GM21515 (cell line): ENCODE data around the gene ACOX2.
A peak's percentile ranks its signal among the peaks of the same experiment; 100 is the strongest.

Experiments
- ATAC-seq: cut with Tn5 transposase; IDR thresholded peaks from one replicate; pipeline ENCODE4 v1.9.1; 2021; ENCODE audit not compliant: unreplicated experiment

The ACOX2 gene

DNA sequence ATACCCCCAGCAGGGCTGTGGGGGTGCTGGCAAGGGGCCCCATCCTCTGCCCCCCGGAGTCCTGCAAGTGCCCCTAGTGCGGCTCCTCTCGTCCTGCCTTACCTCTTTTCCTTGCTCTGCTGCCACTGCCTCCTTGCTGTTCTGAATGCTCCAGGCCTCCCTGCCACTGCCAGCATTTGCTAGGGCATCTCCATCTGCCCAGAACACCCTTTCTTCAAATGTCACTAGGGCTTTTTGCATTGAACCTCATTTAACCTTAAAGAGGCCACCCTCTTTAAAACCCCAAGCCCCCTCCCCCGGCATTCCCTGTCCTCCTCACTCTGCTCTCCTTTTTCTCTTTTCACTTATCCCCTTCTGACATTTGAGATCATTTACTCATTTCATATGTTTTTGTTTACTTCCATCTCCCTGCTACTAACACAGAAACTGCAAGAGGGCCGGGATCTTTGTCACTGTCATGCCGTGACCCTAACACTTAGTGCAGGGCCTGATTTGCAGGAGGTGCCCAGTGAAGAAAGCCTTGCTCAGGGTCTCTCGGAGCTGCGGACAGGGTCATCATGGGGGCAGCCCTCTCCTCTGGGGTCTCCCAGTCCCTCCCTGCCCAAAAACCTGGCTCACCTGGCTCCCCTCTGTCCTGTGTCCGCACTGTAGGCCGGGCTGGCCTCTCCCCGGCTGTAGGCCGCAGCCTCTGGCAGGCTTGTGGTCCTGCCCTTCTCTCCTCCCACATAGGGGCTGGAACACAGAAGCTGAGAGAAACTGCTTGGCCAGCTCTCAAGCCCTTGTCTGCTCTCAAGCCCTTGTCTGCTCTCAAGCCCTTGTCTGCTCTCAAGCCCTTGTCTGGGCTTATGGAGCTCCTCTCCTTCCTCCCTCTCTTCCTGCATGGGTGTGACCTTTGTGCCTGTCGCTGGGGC lies at the start of gene ACOX2:
TSS of gene ACOX2 (minus strand) at position 690 of the 911 bp plus-strand sequence. CDS start 2,084 bp downstream, outside the sequence.
- ATAC-seq, result no peak

DNA sequence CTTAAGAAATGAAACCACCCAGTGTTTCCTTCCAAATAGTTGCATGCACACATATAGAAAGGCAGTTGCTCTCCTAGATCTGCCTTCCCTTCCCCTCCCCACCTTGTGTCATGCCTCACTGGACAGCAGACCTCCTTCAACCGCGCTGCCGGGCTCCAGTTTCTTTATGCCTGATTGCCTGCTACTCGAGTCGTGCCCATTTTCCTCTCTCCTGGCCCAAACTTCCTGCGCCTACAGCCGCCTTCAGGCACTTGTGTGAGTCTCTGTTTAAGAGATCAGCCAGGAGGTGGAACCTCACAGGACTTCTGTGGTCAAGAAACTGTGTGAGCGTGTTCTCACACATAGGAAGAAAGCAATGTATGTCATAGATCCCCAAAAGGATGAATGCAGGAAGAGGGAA lies 49.0 kb upstream of the ACOX2 start:
- ATAC-seq, result no peak

DNA sequence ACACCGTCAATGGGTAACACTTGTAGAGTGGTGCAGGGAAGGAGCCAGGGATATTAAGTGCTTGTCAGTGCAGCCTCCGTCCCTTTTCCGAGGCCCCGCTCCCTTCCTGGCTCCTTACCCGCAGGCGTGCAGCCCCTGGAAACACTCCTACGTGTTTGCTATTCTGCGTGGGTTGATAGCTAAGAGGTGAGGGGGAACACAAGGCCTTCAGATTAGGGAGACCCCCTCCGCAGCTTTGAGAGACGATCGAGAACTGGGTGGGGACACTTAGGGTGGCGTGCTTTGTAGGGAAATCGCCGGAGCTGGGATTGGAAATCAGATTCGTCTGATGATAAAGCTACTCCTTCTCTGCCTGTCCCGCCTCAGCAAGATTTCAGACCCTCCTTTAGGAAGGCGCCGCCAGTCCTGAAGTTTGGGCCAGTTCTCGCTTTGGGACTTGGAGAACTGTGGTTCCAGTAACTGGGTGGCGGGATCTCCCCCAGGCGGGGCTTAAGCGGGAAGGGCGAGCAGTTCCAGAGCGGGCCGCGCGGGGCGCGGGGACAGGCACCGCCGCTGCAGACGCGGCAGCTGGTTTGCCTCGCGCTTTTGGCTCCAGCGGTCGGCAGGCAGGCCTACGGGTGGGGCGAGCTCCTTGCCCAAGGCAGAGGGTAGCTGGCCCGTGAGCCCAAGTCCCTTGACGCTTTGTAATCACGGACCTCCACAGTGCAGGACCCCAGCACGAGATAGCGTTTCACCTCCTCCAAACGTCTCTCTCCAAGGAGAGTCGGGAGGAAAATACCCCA lies 48.2 kb upstream of the ACOX2 start:
- peak; percentile 82 for ATAC-seq

DNA sequence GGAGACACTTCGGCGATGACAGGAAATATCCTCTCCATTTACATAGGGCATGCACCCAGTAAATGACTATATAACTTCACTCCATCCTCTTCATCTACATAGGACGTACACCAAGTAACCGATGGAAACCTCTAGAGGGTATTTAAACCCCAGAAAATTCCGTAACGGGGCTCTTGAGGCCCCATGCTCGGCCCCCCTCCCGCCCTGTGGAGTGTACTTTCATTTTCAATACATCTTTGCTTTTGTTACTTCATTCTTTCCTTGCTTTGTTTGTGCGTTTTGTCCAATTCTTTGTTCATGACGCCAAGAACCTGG lies 47.7 kb upstream of the ACOX2 start:
- ATAC-seq, result no peak

DNA sequence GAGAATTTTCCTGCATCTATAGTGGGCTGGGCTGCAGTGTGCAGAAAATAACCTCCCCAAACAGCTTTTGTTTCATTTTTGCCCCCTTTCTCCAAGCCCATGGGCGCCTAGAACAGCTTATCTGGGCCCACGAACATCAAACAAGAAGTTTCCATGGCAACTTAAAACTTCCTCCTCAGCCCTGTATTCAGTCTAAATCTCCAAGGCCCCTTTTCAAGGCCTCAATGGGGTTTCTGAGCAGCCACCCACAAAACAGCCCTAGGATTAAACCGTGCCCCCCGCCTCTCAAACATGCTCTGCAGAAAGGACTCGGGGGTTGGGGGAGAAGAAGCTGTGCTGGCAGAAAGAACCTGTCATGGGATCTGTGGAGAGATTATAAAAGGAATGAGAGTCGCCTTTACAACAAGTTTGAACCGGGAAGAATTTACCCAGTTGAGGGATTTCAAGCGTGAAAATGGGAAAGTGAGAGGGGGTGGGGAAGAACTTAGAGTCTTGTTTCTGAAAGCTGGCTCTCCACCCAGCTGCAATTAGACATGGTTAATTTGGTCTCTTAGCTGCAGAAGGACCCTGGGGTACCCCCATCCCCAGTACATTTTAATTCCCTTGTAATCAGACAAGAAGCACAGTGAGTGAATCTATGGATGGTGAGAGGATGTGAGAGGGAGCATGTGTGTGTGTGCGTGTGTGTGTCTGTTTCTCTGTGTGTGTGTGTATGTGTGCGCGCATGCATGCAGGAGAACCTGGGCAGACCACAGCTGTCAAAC lies 44.5 kb upstream of the ACOX2 start:
- no peak for ATAC-seq

DNA sequence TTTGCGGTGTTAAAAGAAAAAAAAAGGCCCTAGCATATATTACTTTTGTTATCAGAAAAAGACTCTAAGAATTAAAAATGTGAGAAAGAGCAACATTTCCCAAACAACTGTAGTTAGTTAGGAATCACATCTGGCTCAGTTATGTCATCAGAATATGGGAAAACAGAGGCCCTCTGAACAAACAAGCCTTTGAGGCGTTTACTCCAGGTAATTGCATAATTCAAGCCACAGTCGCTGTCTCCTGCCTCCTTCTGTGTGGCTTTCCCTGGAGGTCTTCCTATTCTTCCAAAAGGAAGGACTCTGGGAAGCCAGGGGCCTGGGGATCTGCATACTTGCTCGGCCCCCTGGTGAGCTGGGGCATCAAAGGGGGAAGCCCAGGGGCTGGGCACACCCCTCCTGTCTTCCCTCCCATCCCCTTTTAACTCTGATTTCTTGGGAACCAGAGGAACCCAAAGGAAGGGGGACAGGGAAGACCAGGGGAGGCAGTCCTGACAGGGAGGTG lies 43.9 kb upstream of the ACOX2 start:
- no peak for ATAC-seq

DNA sequence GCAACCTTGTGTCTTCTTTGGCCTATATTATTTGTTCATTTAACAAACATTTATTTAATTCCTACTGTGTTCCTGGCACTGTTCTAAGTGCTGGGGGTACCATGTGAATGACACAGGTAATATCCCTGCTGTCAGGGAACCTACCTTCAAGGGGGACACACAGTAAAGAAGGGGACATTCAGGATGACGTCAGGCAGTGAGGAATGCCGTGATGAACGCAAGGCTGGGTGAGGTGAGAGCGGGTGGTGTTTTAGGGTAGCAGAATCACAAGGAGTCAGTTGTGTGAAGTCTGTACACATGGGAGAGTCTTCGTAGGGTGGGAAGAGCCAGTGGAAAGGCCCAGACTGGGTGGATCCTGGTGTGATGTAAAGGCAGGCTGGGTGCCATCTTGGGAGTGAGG lies 41.9 kb upstream of the ACOX2 start:
- no peak for ATAC-seq

DNA sequence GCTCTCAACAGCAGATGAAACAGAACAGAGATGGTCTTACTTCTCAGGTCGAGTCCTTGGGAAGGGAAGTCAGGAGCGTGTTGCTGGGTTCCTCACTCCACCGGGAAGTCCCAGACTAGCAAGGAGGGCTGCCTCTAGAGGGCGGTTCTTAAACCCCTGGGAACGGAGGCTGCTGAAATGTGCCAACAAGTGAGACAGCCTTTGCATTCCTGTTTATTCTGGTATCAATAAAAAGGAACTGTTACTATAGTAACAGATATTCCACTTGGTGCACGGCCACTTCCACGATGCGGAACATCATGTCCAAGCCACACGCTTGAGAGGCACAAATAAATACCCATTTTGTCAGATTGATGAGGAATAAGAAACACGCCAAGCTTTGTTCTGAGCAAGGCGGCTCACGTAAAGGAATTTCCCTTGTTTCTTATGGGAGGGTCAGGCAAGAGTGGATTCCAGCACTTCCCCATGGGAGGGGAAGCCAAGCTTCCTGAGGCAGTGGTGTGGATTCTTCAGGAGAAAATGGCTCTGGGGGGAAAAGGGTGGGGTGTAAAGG lies 40.4 kb upstream of the ACOX2 start, which contains the start of gene FAM107A:
TSS of gene FAM107A (minus strand) at position 123 of the 553 bp plus-strand sequence. CDS start 7,531 bp downstream, outside the sequence.
- no peak for ATAC-seq

DNA sequence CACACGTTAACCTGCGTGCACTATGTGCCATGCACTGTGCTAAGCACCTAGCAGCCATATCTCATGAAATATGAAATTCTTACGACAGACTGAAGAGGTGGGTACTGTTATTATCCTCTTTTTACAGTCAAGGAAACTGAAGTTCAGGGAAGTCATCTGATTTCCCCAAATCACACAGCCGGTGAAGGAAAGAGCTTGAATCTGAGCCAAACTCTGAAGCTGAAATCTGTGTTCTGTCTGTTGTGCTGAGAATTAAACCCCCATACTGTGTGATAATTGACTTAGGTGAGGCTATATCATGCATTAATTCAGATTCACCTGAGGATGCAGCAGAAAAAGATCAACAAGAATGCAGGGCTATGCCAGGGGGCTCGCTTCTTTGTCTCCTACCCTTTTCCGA lies 39.7 kb upstream of the ACOX2 start:
- no peak for ATAC-seq

DNA sequence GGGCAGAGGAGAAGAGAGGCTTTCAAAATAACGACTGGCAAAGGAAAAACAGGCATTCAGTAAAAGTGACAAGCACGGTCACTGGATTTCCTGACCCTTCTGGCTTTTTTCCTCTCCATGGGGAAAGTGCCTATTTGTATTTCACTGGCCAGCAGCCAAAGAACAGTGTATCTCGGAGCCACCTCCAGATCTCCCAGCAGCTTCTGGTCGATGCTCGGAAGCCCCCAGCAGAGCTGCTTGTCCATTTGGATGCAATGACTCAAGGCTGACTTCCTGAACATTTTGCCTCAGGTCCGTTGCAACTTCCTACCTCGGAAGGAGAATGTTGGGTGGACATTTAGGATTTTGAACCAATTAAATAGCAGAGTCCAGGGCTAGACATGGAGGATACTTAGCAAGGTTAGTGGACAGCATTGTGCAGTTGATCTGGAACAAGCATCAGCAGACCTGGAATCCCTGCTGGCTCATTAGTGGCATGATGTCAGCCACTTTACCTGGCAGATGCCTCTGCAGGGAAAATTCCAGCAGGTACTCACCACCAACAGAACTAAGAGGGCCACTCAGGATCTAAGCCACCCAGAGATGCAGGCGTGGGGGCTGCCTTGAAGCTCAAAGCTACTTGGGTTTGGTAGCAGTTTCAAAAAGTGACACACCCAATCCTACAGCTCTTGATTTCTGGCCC lies 39.1 kb upstream of the ACOX2 start:
- ATAC-seq, result no peak

DNA sequence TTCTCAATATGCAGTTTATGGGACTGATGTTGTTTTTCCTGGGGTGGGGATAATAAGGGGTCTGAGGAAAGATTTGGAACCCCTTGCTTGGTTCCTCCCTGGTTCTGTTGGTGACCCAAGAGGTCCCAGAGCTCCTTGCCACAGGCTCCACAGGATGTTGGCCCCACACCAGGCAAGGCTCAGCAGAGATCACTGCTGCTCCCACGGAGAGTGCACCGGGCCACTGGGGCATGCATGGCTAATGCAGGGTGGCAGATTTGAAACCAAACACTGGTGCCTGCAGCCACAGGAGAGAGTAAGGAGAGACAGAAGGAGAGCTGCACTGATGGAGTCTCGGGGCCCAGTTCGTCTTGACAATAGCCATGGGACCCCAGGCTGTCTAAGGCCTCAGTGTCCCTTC lies 37.7 kb upstream of the ACOX2 start:
- no peak for ATAC-seq

DNA sequence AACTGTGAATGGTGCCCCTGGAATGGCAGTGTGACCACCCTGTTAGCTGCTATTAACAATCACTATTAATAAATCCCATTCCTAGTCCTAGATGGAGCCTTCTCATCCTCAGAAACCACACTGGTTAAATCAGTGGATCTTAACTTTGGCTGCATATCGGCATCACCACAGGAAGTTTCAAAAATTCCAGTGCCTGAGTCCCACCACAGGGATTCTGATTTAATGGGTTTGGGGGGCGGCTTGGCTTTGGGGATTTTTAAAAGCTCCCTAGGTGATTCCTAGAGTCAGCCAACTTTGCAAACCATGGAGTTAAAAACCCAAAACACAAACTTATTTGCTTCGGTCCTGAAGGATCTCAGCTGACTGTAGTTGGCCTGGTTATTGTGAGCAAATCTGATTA lies 37.1 kb upstream of the ACOX2 start:
- ATAC-seq, result no peak

DNA sequence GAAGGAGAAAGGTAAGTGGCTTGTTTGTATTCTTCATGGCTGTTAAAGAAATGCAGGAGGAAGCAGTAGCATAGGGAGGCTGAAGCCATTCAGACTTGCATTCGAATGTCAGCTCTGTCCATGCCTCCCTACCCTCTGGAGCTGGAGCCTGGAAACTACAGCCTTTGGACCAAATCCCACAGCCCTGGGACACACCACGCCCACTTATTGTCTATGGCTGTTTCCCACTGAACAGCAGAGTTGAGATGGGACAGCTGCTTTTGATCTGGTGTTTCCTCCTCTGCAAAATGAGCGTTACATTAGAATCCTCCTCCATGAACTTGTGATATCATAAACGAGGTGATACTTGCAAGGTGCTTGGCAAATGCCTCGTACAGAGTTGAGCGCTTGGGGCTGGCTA lies 36.6 kb upstream of the ACOX2 start:
- ATAC-seq, result no peak

DNA sequence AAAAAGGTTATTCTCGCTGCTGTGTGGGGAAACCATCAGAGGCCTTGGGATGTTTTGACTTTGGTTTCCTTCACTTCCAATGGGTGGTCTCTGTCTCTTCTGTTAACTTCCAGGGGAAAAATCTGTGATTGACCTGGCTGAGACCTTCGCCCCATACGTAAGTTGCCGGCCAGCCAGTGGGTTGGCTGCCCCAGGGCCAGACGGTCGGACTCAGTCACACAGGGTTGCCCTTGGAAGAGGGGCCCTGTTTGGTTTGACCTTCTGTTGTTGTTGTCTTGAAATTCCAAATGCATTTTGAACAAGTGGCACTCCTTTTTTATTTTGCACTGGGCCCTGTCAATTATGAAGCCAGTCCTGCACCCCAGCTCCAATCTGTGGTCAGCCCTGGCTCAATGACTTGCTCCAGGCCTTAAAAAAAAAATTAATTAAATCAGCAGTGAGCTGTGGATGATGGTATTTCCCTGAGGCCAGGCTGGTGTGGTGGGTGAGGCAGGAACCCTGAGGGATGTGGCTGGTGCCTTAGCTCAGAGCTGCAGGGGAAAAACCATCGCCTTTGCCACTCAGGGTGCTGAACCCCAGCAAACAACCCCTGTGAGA lies 35.7 kb upstream of the ACOX2 start:
- no peak for ATAC-seq

DNA sequence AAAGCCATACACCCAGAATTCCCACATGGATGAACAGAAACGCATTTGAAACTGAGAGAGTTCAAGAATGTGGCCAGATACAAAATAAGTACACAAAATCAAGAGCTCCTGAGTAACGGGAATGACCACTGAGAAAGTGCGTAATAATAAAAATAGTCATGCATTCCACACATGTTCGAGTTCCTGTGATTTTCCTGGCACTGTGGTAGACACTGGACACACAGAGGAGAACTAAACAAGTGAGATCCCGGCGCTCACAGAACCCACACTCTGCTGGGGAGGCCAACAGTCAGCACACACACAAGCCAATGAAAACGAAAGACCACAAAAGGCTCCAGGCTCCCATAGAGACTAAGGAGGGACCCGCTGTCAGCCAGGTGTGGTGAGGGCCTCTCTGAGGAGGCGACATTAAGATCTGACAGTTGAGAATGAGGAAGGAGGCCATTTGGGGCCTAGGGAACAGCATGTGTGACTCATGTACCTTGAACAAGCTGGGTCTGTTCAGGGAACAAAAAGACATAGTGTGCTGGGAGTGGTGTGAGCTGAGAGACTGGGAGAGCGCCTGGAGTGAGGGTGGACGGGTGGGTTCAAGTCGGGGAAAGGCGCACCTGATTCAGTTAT lies 35.1 kb upstream of the ACOX2 start:
- no peak for ATAC-seq

DNA sequence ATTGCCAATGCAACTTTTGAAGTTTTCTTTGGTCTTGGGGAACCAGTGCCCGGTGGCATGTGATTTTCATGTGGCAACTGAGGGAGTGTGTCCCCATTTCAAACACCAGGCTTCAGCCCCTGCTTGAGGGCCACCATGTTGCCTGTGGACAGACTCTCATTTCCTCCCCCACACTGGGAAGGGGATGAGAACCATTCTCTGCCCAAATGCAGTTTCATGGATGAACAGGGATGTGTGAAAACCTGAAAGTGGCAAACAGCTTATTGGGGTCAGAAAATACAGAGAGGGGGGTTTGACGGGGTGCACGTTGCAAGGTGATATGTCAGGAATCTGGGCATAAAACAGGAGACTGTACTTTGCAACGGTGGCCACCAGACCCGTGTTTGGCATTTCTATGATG lies 33.9 kb upstream of the ACOX2 start:
- ATAC-seq, result no peak

DNA sequence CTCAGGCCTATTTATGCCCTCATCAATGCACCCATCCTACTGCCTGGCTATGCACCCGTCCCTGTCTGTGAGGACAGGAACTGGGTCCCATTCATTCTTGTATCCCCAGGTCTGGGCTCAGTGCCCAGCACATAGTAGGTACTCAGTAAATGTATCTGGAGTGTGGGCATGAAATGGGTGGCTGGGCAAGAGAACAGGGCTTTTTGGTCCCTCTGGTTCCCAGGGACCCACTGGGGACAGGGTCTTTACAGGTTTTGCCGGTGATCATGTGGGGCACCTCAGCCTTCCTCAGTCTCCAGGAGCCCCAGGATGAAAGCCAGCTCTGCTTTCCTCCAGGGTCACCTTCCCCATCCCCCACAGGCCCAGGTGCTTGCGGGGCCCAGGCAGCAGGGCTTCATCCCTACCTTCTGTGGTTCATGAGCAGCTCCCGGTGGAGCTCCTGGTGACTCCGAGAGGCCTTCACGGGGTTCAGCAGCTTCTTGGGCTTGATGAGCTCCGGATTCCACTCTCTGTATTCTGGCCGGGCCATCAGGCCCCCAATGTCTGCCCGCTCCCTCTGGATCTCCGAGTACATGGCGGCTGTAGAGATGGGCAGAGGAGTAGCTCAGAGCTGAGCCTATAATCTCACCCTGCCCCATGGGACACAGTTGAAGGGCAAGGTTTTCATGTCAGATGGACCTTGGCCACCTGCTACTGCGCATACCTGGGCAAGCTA lies 32.5 kb upstream of the ACOX2 start:
- ATAC-seq, result no peak

DNA sequence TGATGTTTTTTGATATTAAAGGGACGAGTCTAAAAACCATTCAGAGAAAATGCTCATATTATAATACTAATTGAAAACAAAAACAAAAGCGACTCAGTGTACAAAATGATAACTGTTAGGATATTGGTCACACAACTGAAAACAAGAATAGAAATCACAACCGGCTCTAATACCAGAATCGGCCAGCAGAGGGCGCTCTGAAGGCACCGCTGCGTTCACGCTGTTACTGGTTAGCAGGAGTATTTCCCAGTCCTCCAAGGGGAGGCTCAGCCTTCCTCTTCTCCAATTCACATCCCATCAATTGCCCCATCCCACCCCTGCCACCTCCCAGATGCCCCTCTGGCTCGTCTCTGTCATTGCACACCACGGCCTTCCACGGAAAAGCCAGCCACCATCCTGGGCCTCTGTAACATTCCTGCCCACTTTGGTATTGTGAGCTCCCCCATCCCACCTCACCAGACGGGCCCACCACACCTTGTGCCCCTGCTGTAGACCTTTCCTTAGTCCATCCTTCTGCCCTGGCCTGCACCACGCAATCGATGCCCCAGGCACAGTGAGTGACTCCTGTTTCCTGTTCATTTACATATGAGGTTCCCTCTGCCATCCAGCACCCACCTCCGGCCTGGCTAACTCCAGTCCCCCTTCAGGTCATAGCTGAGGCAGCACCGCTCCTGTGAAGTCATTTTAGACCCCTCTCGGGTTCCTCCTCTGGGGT lies 31.7 kb upstream of the ACOX2 start:
- no peak for ATAC-seq

DNA sequence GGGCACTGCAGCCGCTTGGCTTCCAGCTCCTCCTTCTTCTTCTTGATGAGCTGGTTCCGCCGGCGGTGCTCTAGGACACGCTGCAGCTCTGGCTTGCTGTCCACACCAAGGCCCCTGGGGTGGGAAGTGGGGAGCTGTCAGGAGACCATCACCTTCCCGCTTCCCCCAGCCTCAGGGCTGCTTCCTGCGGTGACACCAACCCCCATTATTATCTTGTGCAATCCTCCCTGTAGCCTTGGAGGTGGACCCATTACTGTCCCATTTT lies 30.2 kb upstream of the ACOX2 start:
- ATAC-seq, result no peak
